ENCODE measurements around the gene ENG. TPM values are rescaled to one million over a fixed set of nuclear protein-coding genes. Genes with fewer than 3 reads are reported as not detected.

Gene ENG
- total RNA-seq, 1 donor from 2014 or later, result not detected

DNA sequence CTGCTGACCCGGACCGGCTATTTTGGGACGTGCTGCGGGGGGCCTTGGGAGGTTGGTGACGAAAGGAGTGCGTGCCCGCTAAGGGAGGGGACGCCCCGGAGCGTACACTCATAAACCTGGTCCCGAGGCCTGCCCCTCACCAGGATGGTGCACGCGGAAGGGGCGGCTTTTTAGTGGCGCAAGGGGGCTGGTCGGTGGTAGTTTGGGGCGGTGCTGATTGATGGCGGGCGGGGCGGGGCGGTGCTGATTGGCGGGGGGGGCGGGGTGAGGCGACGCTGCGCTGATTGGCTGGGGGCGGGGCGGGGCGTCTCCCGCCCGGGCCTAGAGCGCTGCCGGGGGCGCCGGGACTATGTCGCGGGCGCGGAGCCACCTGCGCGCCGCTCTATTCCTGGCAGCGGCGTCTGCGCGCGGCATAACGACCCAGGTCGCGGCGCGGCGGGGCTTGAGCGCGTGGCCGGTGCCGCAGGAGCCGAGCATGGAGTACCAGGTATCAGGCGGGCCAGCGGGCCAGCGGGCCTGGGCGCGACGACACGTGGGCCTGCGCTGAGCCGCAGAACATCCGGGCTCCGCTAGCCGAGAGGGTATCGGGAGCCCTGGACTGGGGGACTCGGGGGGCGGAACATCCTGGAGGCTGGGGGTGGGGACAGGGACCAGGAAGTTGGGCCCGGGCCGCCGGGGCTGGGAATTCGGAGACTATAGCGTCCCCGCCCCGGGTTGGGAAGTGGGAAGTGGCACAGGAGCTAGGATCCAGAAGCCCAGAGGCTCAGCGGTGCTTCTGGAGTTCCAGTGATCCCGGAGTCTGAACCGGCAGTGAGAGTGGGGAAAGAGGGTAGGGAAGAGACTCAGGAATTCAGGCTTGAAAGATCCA lies 51.6 kb downstream of the ENG start, which contains the start of gene FPGS:
FPGS (plus strand) TSS at position 307 of the 868 bp plus-strand sequence; CDS start at position 350, 43 bp downstream.
- peak within 1 kb of the TSS; percentile 97 for H2AFZ ChIP-seq (replicated peaks)
- TF ChIP-seq, protein P1, sequence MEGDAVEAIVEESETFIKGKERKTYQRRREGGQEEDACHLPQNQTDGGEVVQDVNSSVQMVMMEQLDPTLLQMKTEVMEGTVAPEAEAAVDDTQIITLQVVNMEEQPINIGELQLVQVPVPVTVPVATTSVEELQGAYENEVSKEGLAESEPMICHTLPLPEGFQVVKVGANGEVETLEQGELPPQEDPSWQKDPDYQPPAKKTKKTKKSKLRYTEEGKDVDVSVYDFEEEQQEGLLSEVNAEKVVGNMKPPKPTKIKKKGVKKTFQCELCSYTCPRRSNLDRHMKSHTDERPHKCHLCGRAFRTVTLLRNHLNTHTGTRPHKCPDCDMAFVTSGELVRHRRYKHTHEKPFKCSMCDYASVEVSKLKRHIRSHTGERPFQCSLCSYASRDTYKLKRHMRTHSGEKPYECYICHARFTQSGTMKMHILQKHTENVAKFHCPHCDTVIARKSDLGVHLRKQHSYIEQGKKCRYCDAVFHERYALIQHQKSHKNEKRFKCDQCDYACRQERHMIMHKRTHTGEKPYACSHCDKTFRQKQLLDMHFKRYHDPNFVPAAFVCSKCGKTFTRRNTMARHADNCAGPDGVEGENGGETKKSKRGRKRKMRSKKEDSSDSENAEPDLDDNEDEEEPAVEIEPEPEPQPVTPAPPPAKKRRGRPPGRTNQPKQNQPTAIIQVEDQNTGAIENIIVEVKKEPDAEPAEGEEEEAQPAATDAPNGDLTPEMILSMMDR (IDR thresholded peaks at IDR 0.05), result no peak
- TF ChIP-seq EZH2 (IDR thresholded peaks at IDR 0.05) (peak; percentile 45), EZH2phosphoT487 (IDR thresholded peaks at IDR 0.05) (no peak)
- H3K9ac ChIP-seq, result peak within 1 kb of the TSS; percentile 74
- H3K4me3 Mint-ChIP-seq, result peak within 1 kb of the TSS; percentile 95
- H3K27ac Mint-ChIP-seq, result peak within 1 kb of the TSS; percentile 79
- peak within 1 kb of the TSS; percentile 84 for H3K27ac ChIP-seq
- no peaks in the 10 kb centered on the region for H3K9me3 Mint-ChIP-seq
- H3K36me3 ChIP-seq, result no peaks in the 10 kb centered on the region
- no peaks in the 10 kb centered on the region for H3K27me3 ChIP-seq
- peaks cover 28% of the 10 kb centered on the region for H4K20me1 ChIP-seq (ENCODE audit: low read depth)
- DNase-seq (ENCODE audit: low spot score), result peak; percentile 97
- peaks cover 2% of the 10 kb centered on the region for H3K27me3 Mint-ChIP-seq (ENCODE audit: insufficient read depth, low read depth)
- H3F3A ChIP-seq (ENCODE audit: low read depth), result peaks cover 16% of the 10 kb centered on the region
- no peaks in the 10 kb centered on the region for H3K9me3 ChIP-seq (ENCODE audit: low read depth)
- peaks cover 5% of the 10 kb centered on the region for H3K4me1 ChIP-seq
- H3K36me3 Mint-ChIP-seq, result peaks cover 2% of the 10 kb centered on the region
- H3K79me2 ChIP-seq (ENCODE audit: low read depth), result peaks cover 26% of the 10 kb centered on the region
- peak within 1 kb of the TSS; percentile 90 for H3K4me2 ChIP-seq
- peak within 1 kb of the TSS; percentile 97 for H3K4me3 ChIP-seq
- peaks cover 12% of the 10 kb centered on the region for H3K4me1 Mint-ChIP-seq

DNA sequence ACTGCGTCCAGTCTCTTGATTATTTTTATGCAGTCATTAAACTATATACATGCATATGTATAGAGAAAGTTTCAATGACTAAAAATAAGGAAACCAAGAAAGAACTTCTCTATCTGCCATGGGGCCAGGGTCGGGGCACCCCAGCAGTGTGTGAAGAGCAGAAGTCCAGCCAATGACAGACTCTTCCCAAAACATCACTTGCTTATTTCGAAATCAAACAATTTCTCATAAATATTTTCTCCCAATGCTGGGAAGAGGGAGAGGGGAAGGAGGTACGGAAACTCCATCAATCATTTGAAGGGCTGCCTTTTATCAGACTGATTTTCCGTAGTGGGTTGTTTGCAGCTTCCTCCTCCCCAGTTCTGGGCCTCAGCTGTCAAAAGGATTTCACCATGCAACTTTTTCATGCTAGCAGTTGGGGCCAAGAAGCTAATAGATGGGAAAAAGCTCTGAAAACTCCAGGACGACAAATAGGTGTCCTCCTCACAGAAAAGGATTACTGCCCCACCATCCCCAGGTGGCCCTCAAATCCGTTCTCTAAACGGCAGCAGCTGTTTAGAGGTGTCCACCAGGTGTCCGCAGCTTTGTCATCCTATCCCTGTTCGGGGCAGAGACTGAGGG lies 52.4 kb downstream of the ENG start:
- H3K9ac ChIP-seq, result no peak overlapping the region
- peaks cover 21% of the 10 kb centered on the region for H4K20me1 ChIP-seq (ENCODE audit: low read depth)
- no peaks in the 10 kb centered on the region for H3K9me3 ChIP-seq (ENCODE audit: low read depth)
- H3K36me3 ChIP-seq, result no peaks in the 10 kb centered on the region
- H3K27ac Mint-ChIP-seq, result no peak overlapping the region
- H3K79me2 ChIP-seq (ENCODE audit: low read depth), result peaks cover 26% of the 10 kb centered on the region
- peak overlapping the region; percentile 82 for H3K4me2 ChIP-seq
- H3K4me1 ChIP-seq, result peaks cover 5% of the 10 kb centered on the region
- peaks cover 2% of the 10 kb centered on the region for H3K27me3 Mint-ChIP-seq (ENCODE audit: insufficient read depth, low read depth)
- peaks cover 2% of the 10 kb centered on the region for H3K36me3 Mint-ChIP-seq
- no peaks in the 10 kb centered on the region for H3K27me3 ChIP-seq
- peak overlapping the region; percentile 97 for H2AFZ ChIP-seq (replicated peaks)
- H3K9me3 Mint-ChIP-seq, result no peaks in the 10 kb centered on the region
- H3F3A ChIP-seq (ENCODE audit: low read depth), result peaks cover 16% of the 10 kb centered on the region
- no peak for DNase-seq (ENCODE audit: low spot score)
- peak overlapping the region; percentile 95 for H3K4me3 Mint-ChIP-seq
- peak overlapping the region; percentile 97 for H3K4me3 ChIP-seq
- H3K27ac ChIP-seq, result no peak overlapping the region
- peaks cover 12% of the 10 kb centered on the region for H3K4me1 Mint-ChIP-seq
- no peak for TF ChIP-seq EZH2phosphoT487 (IDR thresholded peaks at IDR 0.05)
- TF ChIP-seq, protein P1 (IDR thresholded peaks at IDR 0.05), result peak; percentile 42

DNA sequence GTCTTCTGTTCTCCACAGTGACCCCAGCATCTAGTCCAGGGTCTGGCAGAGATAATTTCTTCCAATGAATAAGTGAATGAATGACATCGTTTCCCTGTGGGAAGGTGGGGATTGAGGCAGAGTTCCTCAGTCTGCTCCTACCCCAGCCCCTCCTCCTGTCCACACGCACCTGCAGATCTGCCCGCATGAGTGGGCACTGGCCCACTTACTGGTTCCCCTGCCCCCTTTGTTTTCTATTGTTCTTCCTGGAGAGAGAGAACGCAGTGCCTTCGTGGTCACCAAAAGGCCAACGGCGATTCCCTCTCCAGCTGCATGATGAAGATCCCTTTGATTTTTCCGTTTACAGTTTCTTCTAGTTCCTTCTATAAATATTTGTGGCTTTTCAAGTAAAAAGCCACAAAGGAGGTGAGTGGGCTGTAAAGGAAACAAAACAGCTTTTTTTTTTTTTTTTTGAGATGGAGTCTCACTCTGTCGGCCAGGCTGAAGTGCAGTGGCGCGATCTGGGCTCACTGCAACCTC lies 57.5 kb downstream of the ENG start:
- DNase-seq (ENCODE audit: low spot score), result peak; percentile 31
- H3K36me3 Mint-ChIP-seq, result peaks cover 3% of the 10 kb centered on the region
- Histone ChIP-seq H3K36me3 (no peaks in the 10 kb centered on the region), H2AFZ (replicated peaks) (no peak overlapping the region), H3K4me2 (no peak overlapping the region), H3K27me3 (no peaks in the 10 kb centered on the region), H4K20me1 (ENCODE audit: low read depth) (peaks cover 6% of the 10 kb centered on the region), H3F3A (ENCODE audit: low read depth) (peaks cover 34% of the 10 kb centered on the region), H3K4me1 (peaks cover 6% of the 10 kb centered on the region), H3K27ac (no peak overlapping the region), H3K9ac (no peak overlapping the region), H3K79me2 (ENCODE audit: low read depth) (no peaks in the 10 kb centered on the region), H3K4me3 (no peak overlapping the region), H3K9me3 (ENCODE audit: low read depth) (no peaks in the 10 kb centered on the region)
- peaks cover 2% of the 10 kb centered on the region for H3K27me3 Mint-ChIP-seq (ENCODE audit: insufficient read depth, low read depth)
- H3K4me1 Mint-ChIP-seq, result peaks cover 6% of the 10 kb centered on the region
- no peak overlapping the region for H3K4me3 Mint-ChIP-seq
- no peaks in the 10 kb centered on the region for H3K9me3 Mint-ChIP-seq
- H3K27ac Mint-ChIP-seq, result no peak overlapping the region
- no peak for TF ChIP-seq EZH2 (IDR thresholded peaks at IDR 0.05)
- no peak for TF ChIP-seq EZH2phosphoT487 (IDR thresholded peaks at IDR 0.05)
- TF ChIP-seq, protein P1 (IDR thresholded peaks at IDR 0.05), result no peak

Measured in neural progenitor cell (in vitro differentiated cells).